Loucy (cell line): ENCODE data around the gene INCA1.

ENCODE experiments used
- H2AFZ ChIP-seq: fragments of 200-600 bp; sonication (generic); 2 replicates; pipeline ENCODE4 v1.6.0; 2016; ENCODE audit warnings: antibody characterized with exemption, mild to moderate bottlenecking, low read length, moderate library complexity
- H3F3A ChIP-seq: fragments of 200-600 bp; 2 replicates; pipeline ENCODE4 v1.6.0; 2016; ENCODE audit warnings: antibody characterized with exemption, low read depth, mild to moderate bottlenecking
- H3K27me3 ChIP-seq: fragments of 200-600 bp; sonication (generic); 2 replicates; pipeline ENCODE4 v1.6.1; 2014; ENCODE audit warnings: low read length, mild to moderate bottlenecking; ENCODE audit not compliant: insufficient read depth, poor library complexity, severe bottlenecking
- H3K36me3 ChIP-seq: fragments of 200-600 bp; sonication (generic); 2 replicates; pipeline ENCODE4 v1.6.1; 2016; ENCODE audit warnings: low read length; ENCODE audit not compliant: insufficient read depth
- H3K4me1 ChIP-seq: fragments of 200-600 bp; sonication (generic); 2 replicates; pipeline ENCODE4 v1.5.1; 2014; ENCODE audit warnings: low read length, mild to moderate bottlenecking; ENCODE audit not compliant: insufficient read depth, poor library complexity, severe bottlenecking
- H3K4me2 ChIP-seq: fragments of 200-600 bp; sonication (generic); 2 replicates; pipeline ENCODE4 v1.6.0; 2014; ENCODE audit warnings: antibody characterized with exemption, low read length, low read depth, mild to moderate bottlenecking; ENCODE audit not compliant: poor library complexity, severe bottlenecking
- H3K4me3 ChIP-seq: fragments of 200-600 bp; sonication (generic); 2 replicates; pipeline ENCODE4 v1.5.1; 2014; ENCODE audit warnings: low read length, mild to moderate bottlenecking, mixed read lengths; ENCODE audit not compliant: poor library complexity, severe bottlenecking
- H3K79me2 ChIP-seq: fragments of 200-600 bp; sonication (generic); 2 replicates; pipeline ENCODE4 v1.6.1; 2014; ENCODE audit warnings: low read length; ENCODE audit not compliant: insufficient read depth
- H3K9ac ChIP-seq: fragments of 200-600 bp; sonication (generic); 2 replicates; pipeline ENCODE4 v1.6.0; 2014; ENCODE audit warnings: mild to moderate bottlenecking, low read depth, low read length, moderate library complexity; ENCODE audit not compliant: poor library complexity, severe bottlenecking
- H3K9me2 ChIP-seq: fragments of 200-600 bp; sonication (generic); replicated peaks from 2 replicates; pipeline ENCODE4 v1.6.1; 2016; ENCODE audit warnings: low read depth, low read length, mixed read lengths
- H3K9me3 ChIP-seq: fragments of 200-600 bp; sonication (generic); 2 replicates; pipeline ENCODE4 v1.6.1; 2014; ENCODE audit warnings: mild to moderate bottlenecking, antibody characterized with exemption, low read length, low read depth; ENCODE audit not compliant: insufficient read depth
- H4K20me1 ChIP-seq: fragments of 200-600 bp; sonication (generic); 2 replicates; pipeline ENCODE4 v1.6.0; 2014; ENCODE audit warnings: antibody characterized with exemption, low read length, mild to moderate bottlenecking; ENCODE audit not compliant: insufficient read depth, poor library complexity, severe bottlenecking
- EZH2phosphoT487 ChIP-seq: fragments of 200-600 bp; IDR thresholded peaks from 2 replicates; pipeline ENCODE4 v1.6.1; 2018; ENCODE audit warnings: antibody characterized with exemption, mild to moderate bottlenecking, moderate library complexity, borderline replicate concordance
- TF ChIP-seq, protein P1 (sequence below): fragments of 200-600 bp; sonication (generic); conservative IDR thresholded peaks from 2 replicates; pipeline ENCODE4 v1.5.1; 2014; ENCODE audit warnings: mild to moderate bottlenecking, antibody characterized with exemption, low read length

The INCA1 gene

DNA sequence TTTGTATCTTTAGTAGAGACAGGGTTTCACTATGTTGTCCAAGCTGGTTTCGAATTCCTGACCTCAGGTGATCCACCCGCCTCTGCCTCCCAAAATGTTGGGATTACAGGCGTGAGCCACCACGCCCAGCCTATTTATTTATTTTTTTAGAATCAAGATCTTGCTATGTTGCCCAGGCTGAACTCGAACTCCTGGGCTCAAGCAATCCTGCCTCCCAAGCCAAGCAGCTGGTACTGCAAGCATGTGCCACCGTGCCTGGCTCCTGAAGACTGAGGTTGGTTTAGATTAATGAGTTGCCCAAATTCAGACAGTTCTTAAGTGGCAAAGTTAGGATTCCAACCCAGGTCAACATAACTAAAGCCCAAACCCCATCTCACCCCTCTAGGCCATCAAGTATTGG lies 30.0 kb upstream of the INCA1 start:
- Histone ChIP-seq H3K36me3 (peaks cover under 1% of the 10 kb centered on the region; the same call in 1 of the 2 replicates), H2AFZ (no peak overlapping the region), H3K4me2 (no peak overlapping the region), H3K9me3 (no peaks in the 10 kb centered on the region), H3K9me2 (no peaks in the 10 kb centered on the region), H3K4me3 (no peak overlapping the region), H3K27me3 (no peaks in the 10 kb centered on the region), H3K79me2 (no peaks in the 10 kb centered on the region), H3F3A (no peaks in the 10 kb centered on the region), H3K9ac (no peak overlapping the region), H3K4me1 (no peaks in the 10 kb centered on the region), H4K20me1 (no peaks in the 10 kb centered on the region)
- TF ChIP-seq EZH2phosphoT487 = no peak
- TF ChIP-seq, protein P1, sequence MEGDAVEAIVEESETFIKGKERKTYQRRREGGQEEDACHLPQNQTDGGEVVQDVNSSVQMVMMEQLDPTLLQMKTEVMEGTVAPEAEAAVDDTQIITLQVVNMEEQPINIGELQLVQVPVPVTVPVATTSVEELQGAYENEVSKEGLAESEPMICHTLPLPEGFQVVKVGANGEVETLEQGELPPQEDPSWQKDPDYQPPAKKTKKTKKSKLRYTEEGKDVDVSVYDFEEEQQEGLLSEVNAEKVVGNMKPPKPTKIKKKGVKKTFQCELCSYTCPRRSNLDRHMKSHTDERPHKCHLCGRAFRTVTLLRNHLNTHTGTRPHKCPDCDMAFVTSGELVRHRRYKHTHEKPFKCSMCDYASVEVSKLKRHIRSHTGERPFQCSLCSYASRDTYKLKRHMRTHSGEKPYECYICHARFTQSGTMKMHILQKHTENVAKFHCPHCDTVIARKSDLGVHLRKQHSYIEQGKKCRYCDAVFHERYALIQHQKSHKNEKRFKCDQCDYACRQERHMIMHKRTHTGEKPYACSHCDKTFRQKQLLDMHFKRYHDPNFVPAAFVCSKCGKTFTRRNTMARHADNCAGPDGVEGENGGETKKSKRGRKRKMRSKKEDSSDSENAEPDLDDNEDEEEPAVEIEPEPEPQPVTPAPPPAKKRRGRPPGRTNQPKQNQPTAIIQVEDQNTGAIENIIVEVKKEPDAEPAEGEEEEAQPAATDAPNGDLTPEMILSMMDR = no peak

DNA sequence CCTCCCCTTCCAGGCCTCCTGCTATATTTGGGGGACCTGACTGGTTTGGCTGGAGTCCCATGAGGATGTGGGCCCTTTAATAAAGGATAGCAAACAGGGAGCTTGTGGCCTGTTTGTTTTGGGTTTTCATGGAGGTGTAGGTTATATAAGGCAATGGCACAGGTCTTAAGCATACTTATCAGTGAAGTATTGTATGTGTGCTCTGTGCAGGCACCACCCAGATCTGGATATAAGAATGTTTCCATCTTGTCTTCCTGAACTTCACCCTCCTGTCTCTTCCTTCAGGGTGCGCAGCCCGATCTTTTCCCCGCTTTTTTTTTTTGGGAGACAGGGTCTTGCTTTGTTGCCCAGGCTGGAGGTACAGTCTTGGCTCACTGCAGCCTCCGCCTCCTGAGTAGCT lies 27.3 kb upstream of the INCA1 start:
- H2AFZ ChIP-seq = no peak overlapping the region
- TF ChIP-seq, protein P1 = no peak
- TF ChIP-seq EZH2phosphoT487 = no peak
- no peaks in the 10 kb centered on the region for H3K27me3 ChIP-seq
- no peak overlapping the region for H3K4me2 ChIP-seq
- H4K20me1 ChIP-seq = no peaks in the 10 kb centered on the region
- H3K36me3 ChIP-seq = peaks cover 7% of the 10 kb centered on the region; the same call in 1 of the 2 replicates
- H3K9me2 ChIP-seq = no peaks in the 10 kb centered on the region
- no peak overlapping the region for H3K9ac ChIP-seq
- H3K79me2 ChIP-seq = no peaks in the 10 kb centered on the region
- H3K4me3 ChIP-seq = no peak overlapping the region
- H3F3A ChIP-seq = no peaks in the 10 kb centered on the region
- H3K4me1 ChIP-seq = no peaks in the 10 kb centered on the region
- H3K9me3 ChIP-seq = no peaks in the 10 kb centered on the region

DNA sequence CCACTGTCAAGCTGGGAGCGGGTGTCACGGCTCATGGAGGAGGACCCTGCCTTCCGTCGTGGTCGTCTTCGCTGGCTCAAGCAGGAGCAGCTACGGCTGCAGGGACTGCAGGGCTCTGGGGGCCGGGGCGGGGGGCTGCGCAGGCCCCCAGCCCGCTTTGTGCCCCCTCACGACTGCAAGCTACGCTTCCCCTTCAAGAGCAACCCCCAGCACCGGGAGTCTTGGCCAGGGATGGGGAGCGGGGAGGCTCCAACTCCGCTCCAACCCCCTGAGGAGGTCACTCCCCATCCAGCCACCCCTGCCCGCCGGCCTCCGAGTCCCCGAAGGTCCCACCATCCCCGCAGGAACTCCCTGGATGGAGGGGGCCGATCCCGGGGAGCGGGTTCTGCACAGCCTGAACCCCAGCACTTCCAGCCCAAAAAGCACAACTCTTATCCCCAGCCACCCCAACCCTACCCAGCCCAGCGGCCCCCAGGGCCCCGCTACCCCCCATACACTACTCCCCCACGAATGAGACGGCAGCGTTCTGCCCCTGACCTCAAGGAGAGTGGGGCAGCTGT lies 26.3 kb upstream of the INCA1 start:
- no peaks in the 10 kb centered on the region for H3K9me2 ChIP-seq

More for the DNA sequence above, 26.3 kb upstream of the INCA1 start:
- H3K4me3 ChIP-seq = no peak overlapping the region
- H4K20me1 ChIP-seq = no peaks in the 10 kb centered on the region
- no peaks in the 10 kb centered on the region for H3K9me3 ChIP-seq
- H3K9ac ChIP-seq = no peak overlapping the region
- no peak for TF ChIP-seq EZH2phosphoT487
- TF ChIP-seq, protein P1 = no peak
- H3K79me2 ChIP-seq = no peaks in the 10 kb centered on the region
- H3F3A ChIP-seq = no peaks in the 10 kb centered on the region
- H3K4me1 ChIP-seq = no peaks in the 10 kb centered on the region
- H2AFZ ChIP-seq = no peak overlapping the region
- H3K27me3 ChIP-seq = no peaks in the 10 kb centered on the region
- H3K36me3 ChIP-seq = peaks cover 7% of the 10 kb centered on the region; the same call in 1 of the 2 replicates
- H3K4me2 ChIP-seq = no peak overlapping the region
